ENCODE data around the gene PRRT1. TPM values are rescaled to one million over a fixed set of nuclear protein-coding genes. Genes with fewer than 3 reads are reported as not detected.

Gene PRRT1
- polyA plus RNA-seq, 1 donor (not counting 4 experiments of a cell fraction or from before 2014, with no cell fraction given): 0.09 TPM

- Histone ChIP-seq H2AFZ (ENCODE audit: control insufficient read depth, low read length) (no peak overlapping the region), H3K4me2 (ENCODE audit: control insufficient read depth, extremely low read depth, insufficient read depth, low read depth, low read length) (no peak overlapping the region), H3K27ac (ENCODE audit: control insufficient read depth, insufficient read depth, low read length) (no peak overlapping the region), H3K79me2 (ENCODE audit: control insufficient read depth, insufficient read depth, low read length) (no peaks in the 10 kb centered on the region), H4K20me1 (ENCODE audit: control insufficient read depth, extremely low read depth, insufficient read depth, low read length) (no peaks in the 10 kb centered on the region), H3K9me1 (ENCODE audit: control insufficient read depth, extremely low read depth, insufficient read depth, low read length) (no peaks in the 10 kb centered on the region), H3K4me3 (ENCODE audit: control insufficient read depth in 2 of 3, extremely low read depth in 1 of 3, insufficient read depth in 2 of 3, low read depth in 1 of 3, low read length in 3 of 3) (no peak overlapping the region), H3K36me3 (ENCODE audit: control insufficient read depth in 2 of 2, extremely low read depth in 1 of 2, insufficient read depth in 2 of 2, low read length in 2 of 2) (no peaks in the 10 kb centered on the region), H3K27me3 (ENCODE audit: control insufficient read depth, extremely low read depth, insufficient read depth, low read length) (no peaks in the 10 kb centered on the region), H3K9ac (ENCODE audit: control insufficient read depth, extremely low read depth, insufficient read depth, low read length) (no peak overlapping the region), H3K9me3 (ENCODE audit: control insufficient read depth, low read depth, low read length) (no peaks in the 10 kb centered on the region), H3K4me1 (ENCODE audit: control insufficient read depth, extremely low read depth, insufficient read depth, low read length) (no peaks in the 10 kb centered on the region)
- DNase-seq (ENCODE audit: low read depth, low spot score) (no peak), FAIRE-seq (no peak)
- no peak for TF ChIP-seq EZH2 (IDR thresholded peaks at IDR 0.05; ENCODE audit: low read length)
- dilution Hi-C loops (cut with MboI; ENCODE audit: extremely low pct_ligation_motif_present, low sequenced_read_pairs): no loop called here
These were observed 14.3 kb downstream of the PRRT1 start for GRCh38 chr6:32137454-32137853.

GRCh38 chr6:32133786-32134185, 18.0 kb downstream of the PRRT1 start:
- no peak overlapping the region for H3K27ac ChIP-seq (ENCODE audit: control insufficient read depth, insufficient read depth, low read length)
- no peaks in the 10 kb centered on the region for H3K27me3 ChIP-seq (ENCODE audit: control insufficient read depth, extremely low read depth, insufficient read depth, low read length)
- no peaks in the 10 kb centered on the region for H3K36me3 ChIP-seq (ENCODE audit: control insufficient read depth in 2 of 2, extremely low read depth in 1 of 2, insufficient read depth in 2 of 2, low read length in 2 of 2)
- peaks cover 9% of the 10 kb centered on the region for H3K4me1 ChIP-seq (ENCODE audit: control insufficient read depth, extremely low read depth, insufficient read depth, low read length)
- no peak overlapping the region for H3K4me2 ChIP-seq (ENCODE audit: control insufficient read depth, extremely low read depth, insufficient read depth, low read depth, low read length)
- H3K9me1 ChIP-seq (ENCODE audit: control insufficient read depth, extremely low read depth, insufficient read depth, low read length): no peaks in the 10 kb centered on the region
- H3K4me3 ChIP-seq (ENCODE audit: control insufficient read depth in 2 of 3, extremely low read depth in 1 of 3, insufficient read depth in 2 of 3, low read depth in 1 of 3, low read length in 3 of 3): no peak overlapping the region
- no peak for FAIRE-seq
- H2AFZ ChIP-seq (ENCODE audit: control insufficient read depth, low read length): no peak overlapping the region
- dilution Hi-C loops (cut with MboI; ENCODE audit: extremely low pct_ligation_motif_present, low sequenced_read_pairs): no loop called here
- no peak overlapping the region for H3K9ac ChIP-seq (ENCODE audit: control insufficient read depth, extremely low read depth, insufficient read depth, low read length)
- no peaks in the 10 kb centered on the region for H3K9me3 ChIP-seq (ENCODE audit: control insufficient read depth, low read depth, low read length)
- DNase-seq (ENCODE audit: low read depth, low spot score): no peak
- H4K20me1 ChIP-seq (ENCODE audit: control insufficient read depth, extremely low read depth, insufficient read depth, low read length): no peaks in the 10 kb centered on the region
- no peak for TF ChIP-seq CTCF (optimal IDR thresholded peaks at IDR 0.05 in 1 of 3, IDR thresholded peaks at IDR 0.05 in 1 of 3, conservative IDR thresholded peaks at IDR 0.05 in 1 of 3; ENCODE audit: extremely low read depth in 1 of 3, insufficient read depth in 2 of 3, low read length in 3 of 3)
- no peak for TF ChIP-seq EZH2 (IDR thresholded peaks at IDR 0.05; ENCODE audit: low read length)
- H3K79me2 ChIP-seq (ENCODE audit: control insufficient read depth, insufficient read depth, low read length): peaks cover 4% of the 10 kb centered on the region

- Histone ChIP-seq H3K27ac (ENCODE audit: control insufficient read depth, insufficient read depth, low read length) (no peak overlapping the region), H2AFZ (ENCODE audit: control insufficient read depth, low read length) (no peak overlapping the region), H3K79me2 (ENCODE audit: control insufficient read depth, insufficient read depth, low read length) (peaks cover 14% of the 10 kb centered on the region), H3K27me3 (ENCODE audit: control insufficient read depth, extremely low read depth, insufficient read depth, low read length) (no peaks in the 10 kb centered on the region), H3K4me2 (ENCODE audit: control insufficient read depth, extremely low read depth, insufficient read depth, low read depth, low read length) (no peak overlapping the region), H3K9ac (ENCODE audit: control insufficient read depth, extremely low read depth, insufficient read depth, low read length) (no peak overlapping the region), H3K9me3 (ENCODE audit: control insufficient read depth, low read depth, low read length) (no peaks in the 10 kb centered on the region), H4K20me1 (ENCODE audit: control insufficient read depth, extremely low read depth, insufficient read depth, low read length) (no peaks in the 10 kb centered on the region), H3K4me3 (ENCODE audit: control insufficient read depth in 2 of 3, extremely low read depth in 1 of 3, insufficient read depth in 2 of 3, low read depth in 1 of 3, low read length in 3 of 3) (no peak overlapping the region), H3K36me3 (ENCODE audit: control insufficient read depth in 2 of 2, extremely low read depth in 1 of 2, insufficient read depth in 2 of 2, low read length in 2 of 2) (no peaks in the 10 kb centered on the region), H3K9me1 (ENCODE audit: control insufficient read depth, extremely low read depth, insufficient read depth, low read length) (no peaks in the 10 kb centered on the region), H3K4me1 (ENCODE audit: control insufficient read depth, extremely low read depth, insufficient read depth, low read length) (peaks cover 18% of the 10 kb centered on the region)
- no peak for DNase-seq (ENCODE audit: low read depth, low spot score)
- no peak for FAIRE-seq
- TF ChIP-seq CTCF (optimal IDR thresholded peaks at IDR 0.05 in 1 of 3, IDR thresholded peaks at IDR 0.05 in 1 of 3, conservative IDR thresholded peaks at IDR 0.05 in 1 of 3; ENCODE audit: extremely low read depth in 1 of 3, insufficient read depth in 2 of 3, low read length in 3 of 3) (no peak), EZH2 (IDR thresholded peaks at IDR 0.05; ENCODE audit: low read length) (no peak)
- dilution Hi-C loops (cut with MboI; ENCODE audit: extremely low pct_ligation_motif_present, low sequenced_read_pairs): no loop called here
These were observed 19.6 kb downstream of the PRRT1 start for GRCh38 chr6:32132110-32132509.
